ENCODE results near the gene TRPM7.

TRPM7 gene

GRCh38 chr15:50558012-50558411 is 128.6 kb downstream of the TRPM7 start:
- no peak for DNase-seq

GRCh38 chr15:50556642-50557371 is 129.8 kb downstream of the TRPM7 start:
- no peak for DNase-seq

DNA sequence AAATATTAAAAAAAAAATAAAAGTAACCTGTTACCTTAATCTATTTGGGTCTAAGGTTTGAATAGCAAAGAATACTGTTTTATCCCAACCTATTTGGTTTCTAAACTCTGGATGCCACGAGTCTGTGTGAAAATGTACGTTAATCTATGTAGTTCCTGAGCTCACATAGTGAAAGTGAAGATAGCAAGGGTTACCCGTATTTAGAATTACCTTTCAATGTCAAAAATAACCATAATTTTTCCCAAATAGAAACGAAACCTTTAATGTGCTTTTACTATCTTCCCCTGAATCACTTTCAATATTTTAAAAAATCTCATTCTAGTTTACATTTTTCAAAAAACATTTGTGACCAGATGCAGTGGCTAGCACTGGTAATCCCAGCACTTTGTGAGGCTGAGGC is 134.4 kb downstream of the TRPM7 start:
- no peak for DNase-seq

- no peak for DNase-seq
These were observed 137.3 kb downstream of the TRPM7 start for GRCh38 chr15:50549326-50549725.

DNA sequence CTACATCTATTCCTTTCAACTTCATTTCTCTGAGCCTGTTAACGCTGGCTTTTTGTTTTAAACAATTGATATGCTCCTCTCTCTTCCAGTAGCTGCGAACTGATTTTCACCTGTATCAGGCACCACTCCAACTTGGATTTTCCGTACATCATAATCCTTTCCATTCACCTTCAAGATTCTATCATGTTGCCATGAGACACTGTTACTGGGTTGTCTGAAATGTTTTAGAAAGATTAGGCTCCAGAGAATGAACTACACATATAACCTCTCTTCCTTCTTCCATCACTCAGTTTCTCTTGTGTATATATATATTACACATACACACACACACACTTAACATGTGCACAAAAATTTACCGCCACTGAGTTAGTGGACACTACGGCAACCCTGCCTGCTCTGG is 140.0 kb downstream of the TRPM7 start, which contains the start of gene USP50:
Gene USP50, minus strand, starts transcription at position 101 of the 400 bp plus-strand sequence. CDS start 141 bp downstream, outside the sequence.
- no peak for DNase-seq

- DNase-seq: no peak
These were observed 142.2 kb downstream of the TRPM7 start for GRCh38 chr15:50544368-50544767.

DNA sequence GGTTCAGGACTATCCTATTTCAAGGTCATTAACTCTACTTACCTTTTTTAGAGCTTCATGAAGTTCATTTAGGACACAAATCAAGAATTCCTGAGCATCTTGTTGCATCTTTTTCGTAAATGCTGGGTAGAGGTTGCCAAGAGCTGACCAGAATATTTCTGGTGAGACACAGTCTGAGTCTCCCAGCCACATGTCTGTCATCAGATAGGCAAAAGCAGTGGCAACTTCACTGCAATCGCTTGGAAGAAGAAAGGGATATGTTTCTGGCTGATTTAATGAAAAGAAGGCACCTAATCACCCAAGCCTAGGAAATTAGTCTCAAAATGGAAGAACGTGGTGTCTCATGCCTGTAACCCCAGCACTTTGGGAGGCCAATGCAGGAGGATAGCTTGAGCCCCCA is 143.0 kb downstream of the TRPM7 start:
- no peak for DNase-seq

DNA sequence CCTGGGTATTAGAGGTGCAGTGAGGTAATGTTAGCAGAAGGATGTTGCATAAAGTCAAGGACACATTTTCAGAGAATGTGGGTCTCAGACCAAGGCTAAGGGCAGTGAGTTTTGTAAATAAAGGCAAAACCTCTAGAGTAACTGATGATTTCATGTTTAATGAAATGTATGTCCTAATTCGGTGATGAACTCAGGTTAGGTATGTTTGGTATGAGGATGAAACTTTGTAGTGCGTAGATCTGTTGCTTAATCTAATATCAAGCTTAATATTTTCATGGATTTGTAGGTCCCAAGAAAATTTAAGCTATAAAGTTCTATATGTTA is 143.7 kb downstream of the TRPM7 start:
- DNase-seq: no peak

DNA sequence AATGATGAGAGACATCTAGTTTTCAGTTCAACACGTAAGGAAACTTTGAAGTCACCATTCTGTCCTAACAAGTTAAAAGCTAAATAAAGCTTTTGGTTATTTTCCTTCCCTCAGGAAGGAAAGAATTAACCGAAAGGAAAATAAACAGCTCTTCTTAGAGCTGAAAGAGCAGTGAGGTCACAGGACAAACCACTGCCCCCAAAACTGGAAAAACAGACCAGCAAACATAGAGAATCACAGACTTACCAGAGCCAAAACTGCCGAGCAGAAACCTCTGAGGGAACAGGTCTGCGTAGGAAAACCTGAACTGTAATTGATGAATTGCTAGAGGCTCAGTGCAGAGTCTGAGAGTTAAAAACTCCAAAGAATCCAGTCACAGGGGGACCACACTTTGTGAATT is 154.8 kb downstream of the TRPM7 start:
- no peak for DNase-seq

- no peak for DNase-seq
These were observed 155.4 kb downstream of the TRPM7 start for GRCh38 chr15:50531163-50531562.

GRCh38 chr15:50523851-50524251 is 162.7 kb downstream of the TRPM7 start:
- no peak for DNase-seq

- no peak for DNase-seq
These were observed 166.7 kb downstream of the TRPM7 start for GRCh38 chr15:50519740-50520425.

DNA sequence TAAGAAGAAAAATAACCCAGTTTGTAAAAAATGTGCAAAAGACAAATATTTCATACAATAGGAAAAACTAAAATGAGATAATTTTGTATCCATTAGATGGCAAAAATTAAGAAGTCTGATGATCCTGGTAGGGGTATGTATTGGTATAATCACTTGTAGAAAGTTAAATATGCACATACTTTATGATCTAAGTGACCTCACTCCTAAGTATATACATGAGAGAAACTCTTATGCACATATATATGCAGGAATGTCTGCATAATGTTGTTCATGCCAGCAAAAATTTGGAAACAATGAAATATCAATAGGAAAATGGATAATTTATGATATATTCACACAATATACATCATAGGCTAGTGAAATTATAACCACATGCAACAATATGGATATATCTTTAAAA is 173.6 kb downstream of the TRPM7 start:
- DNase-seq: no peak
